ENCODE measurements around the gene GYS2. TPM values are rescaled to one million over a fixed set of nuclear protein-coding genes. Genes with fewer than 3 reads are reported as not detected.

Gene GYS2
- total and polyA plus RNA-seq, 2 of the 4 experiments (the other 2 are of a cell fraction) = not detected

- H3K56ac ChIP-seq (ENCODE audit: extremely low read depth, insufficient read depth, low read length) = no peak overlapping the region
- in situ Hi-C loops (cut with MboI; ENCODE audit: low sequenced_read_pairs) (no loop called here), intact Hi-C loops (cut with micrococcal nuclease) (no loop called here), dilution Hi-C loops (cut with HindIII; ENCODE audit: low sequenced_read_pairs, unreplicated experiment) (no loop called here)
- H3K18ac ChIP-seq (ENCODE audit: low read depth, low read length) = no peak overlapping the region
- ATAC-seq (ENCODE audit: low read depth) (no peak), DNase-seq (no peak)
- no peaks in the 10 kb centered on the region for H3K9me3 ChIP-seq (ENCODE audit: control insufficient read depth, insufficient read depth, low read length)
- H3K4me3 ChIP-seq (ENCODE audit: insufficient read depth, low read depth, low read length) = no peak overlapping the region
- H4K5ac ChIP-seq (ENCODE audit: low read depth, low read length) = no peak overlapping the region
- H3K9ac ChIP-seq (ENCODE audit: low read depth, low read length) = no peak overlapping the region
- H3K9me1 ChIP-seq (ENCODE audit: insufficient read depth, low read length) = no peaks in the 10 kb centered on the region
- 0 out of 2 replicates have a peak, but pooled peaks cover 2% of the 10 kb centered on the region for H3K27me3 ChIP-seq (ENCODE audit: control insufficient read depth, insufficient read depth, low read length)
- no peak overlapping the region for H2AFZ ChIP-seq (replicated peaks; ENCODE audit: low read length, poor library complexity)
- no peak overlapping the region for H3K4me2 ChIP-seq (ENCODE audit: low read depth, low read length)
- ChIA-PET CTCF (interaction anchor here (0.5 kb wide), 1 partner anchor 983 kb away, joined by 3 read pairs; no protein-coding TSS in a partner anchor), POLR2A (ENCODE audit: unreplicated experiment) (no interaction called here)
- H2BK15ac ChIP-seq (ENCODE audit: low read depth, low read length) = no peak overlapping the region
- H2BK20ac ChIP-seq (ENCODE audit: low read depth, low read length) = no peak overlapping the region
- H3K27ac ChIP-seq (ENCODE audit: insufficient read depth, low read length) = no peak overlapping the region
- H4K20me1 ChIP-seq (ENCODE audit: insufficient read depth, low read length) = no peaks in the 10 kb centered on the region
- H3K14ac ChIP-seq (replicated peaks; ENCODE audit: low read depth, low read length) = no peak overlapping the region
- no peak overlapping the region for H2AK9ac ChIP-seq (replicated peaks; ENCODE audit: low read depth, low read length, poor library complexity)
- no CpG with 5 or more reads among the region's 3 CpGs for WGBS, 2 experiments (ENCODE audit: extremely low coverage in 2 of 2, insufficient read length in 1 of 2)
- no peaks in the 10 kb centered on the region for H3K79me1 ChIP-seq (ENCODE audit: low read depth in 1 of 2, low read length in 2 of 2)
- BruUV-seq (replicated peaks) = no TSS peak
- no peak overlapping the region for H2BK5ac ChIP-seq (ENCODE audit: low read depth, low read length, poor library complexity, severe bottlenecking)
- H4K91ac ChIP-seq (ENCODE audit: insufficient read depth, low read depth, low read length) = no peak overlapping the region
- H3K36me3 ChIP-seq (ENCODE audit: control insufficient read depth, insufficient read depth, low read length) = no peaks in the 10 kb centered on the region
- H3K4ac ChIP-seq (ENCODE audit: low read depth, low read length) = no peak overlapping the region
- H4K8ac ChIP-seq (ENCODE audit: low read depth in 2 of 2, low read length in 2 of 2) = no peak overlapping the region
- no peak overlapping the region for H3K23ac ChIP-seq (ENCODE audit: low read depth, low read length)
- no peak overlapping the region for H2AK5ac ChIP-seq (ENCODE audit: low read depth, low read length)
- no peak overlapping the region for H2BK120ac ChIP-seq (ENCODE audit: low read depth, low read length)
- no peaks in the 10 kb centered on the region for H3K4me1 ChIP-seq (ENCODE audit: control insufficient read depth, insufficient read depth, low read length)
- TF ChIP-seq CHD1 (IDR thresholded peaks at IDR 0.05; ENCODE audit: low read depth, low read length) (no peak), NFE2L2 (IDR thresholded peaks at IDR 0.05; ENCODE audit: low read depth, low read length) (no peak), MAZ (IDR thresholded peaks at IDR 0.05; ENCODE audit: borderline replicate concordance, low read depth, low read length) (no peak), RFX5 (IDR thresholded peaks at IDR 0.05; ENCODE audit: low read depth, low read length) (no peak), MAFK (IDR thresholded peaks at IDR 0.05; ENCODE audit: low read depth, low read length) (no peak), RAD21 (IDR thresholded peaks at IDR 0.05; ENCODE audit: low read length) (no peak), RCOR1 (IDR thresholded peaks at IDR 0.05; ENCODE audit: insufficient replicate concordance, low read length) (no peak), CEBPB (IDR thresholded peaks at IDR 0.05; ENCODE audit: low read depth, low read length) (no peak), USF2 (IDR thresholded peaks at IDR 0.05; ENCODE audit: low read depth, low read length) (no peak), BHLHE40 (IDR thresholded peaks at IDR 0.05; ENCODE audit: low read depth, low read length) (no peak), ELK1 (IDR thresholded peaks at IDR 0.05; ENCODE audit: borderline replicate concordance, low read depth, low read length) (no peak), FOS (IDR thresholded peaks at IDR 0.05; ENCODE audit: low read depth, low read length) (no peak), POLR2A (IDR thresholded peaks at IDR 0.05; ENCODE audit: low read depth, low read length) (no peak), SMC3 (IDR thresholded peaks at IDR 0.05; ENCODE audit: low read depth, low read length) (no peak), MXI1 (IDR thresholded peaks at IDR 0.05; ENCODE audit: borderline replicate concordance, low read depth, low read length) (no peak)
These were observed 5.3 kb downstream of the GYS2 start for GRCh38 chr12:21599143-21599999.

Data from IMR-90 (cell line).